Transverse colon (tissue), 4 donors: ENCODE measurements around the gene VPS11. TPM values are rescaled to one million over a fixed set of nuclear protein-coding genes. Genes with fewer than 3 reads are reported as not detected.
"Not testable (repeated sequence)": the region's sequence is repeated elsewhere in the genome, so short reads cannot be mapped to it uniquely, and the experiment has no call there.

ENCODE experiments used
- DNase-seq: peaks from one replicate; pipeline ENCODE4 v3.0.0-alpha.2; 2019
- H3K27ac ChIP-seq, 4 donors: fragments of 200-600 bp; sonication (generic); 2 replicates each; pipeline ENCODE4 v1.5.1; 2016 to 2018; ENCODE audit warnings: inconsistent platforms in 4 of 4
- H3K27me3 ChIP-seq: fragments of 200-600 bp; sonication (generic); 2 replicates; pipeline ENCODE4 v1.5.1; 2017; ENCODE audit warnings: inconsistent platforms
- H3K36me3 ChIP-seq, 4 donors: fragments of 200-600 bp; sonication (generic); 2 replicates each; pipeline ENCODE4 v1.5.1; 2017 to 2019; ENCODE audit warnings: inconsistent platforms in 4 of 4
- H3K4me1 ChIP-seq, 4 donors: fragments of 200-600 bp; sonication (generic); 2 replicates each; pipeline ENCODE4 v1.5.1; 2017 to 2020; ENCODE audit warnings: inconsistent platforms in 4 of 4
- H3K4me3 ChIP-seq, 4 donors: fragments of 200-600 bp; sonication (generic); 1 replicate in 1 of 4; 2 replicates in 3 of 4; pipeline versions ENCODE4 v1.5.1 to v1.6.1; 2017 to 2019; ENCODE audit warnings: inconsistent platforms in 4 of 4
- H3K9me3 ChIP-seq, 2 donors: fragments of 200-600 bp; sonication (generic); 2 replicates each; pipeline ENCODE4 v1.5.1; 2017 to 2019; ENCODE audit warnings: inconsistent platforms in 2 of 2
- CTCF ChIP-seq, 5 experiments: fragments of 200-600 bp in 3 of 5; fragments of 450-650 bp in 2 of 5; sonication (generic) in 3 of 5; IDR thresholded peaks; 1 replicate in 2 of 5; 2 replicates in 3 of 5; pipeline ENCODE4 v1.5.1; 2016 to 2017; ENCODE audit warnings: antibody characterized with exemption in 5 of 5, inconsistent platforms in 3 of 5, mild to moderate bottlenecking in 2 of 5, moderate library complexity in 1 of 5
- EP300 ChIP-seq: sonication (generic); formaldehyde crosslinking; IDR thresholded peaks from one replicate; pipeline ENCODE4 v1.6.1; 2017; ENCODE audit warnings: antibody characterized with exemption, low read depth
- POLR2A ChIP-seq: fragments of 450-650 bp; IDR thresholded peaks from one replicate; pipeline ENCODE4 v1.6.1; 2016; ENCODE audit warnings: antibody characterized with exemption, mild to moderate bottlenecking, moderate library complexity
- POLR2AphosphoS5 ChIP-seq, 3 donors: sonication (generic); formaldehyde crosslinking; IDR thresholded peaks; one replicate each; pipeline ENCODE4 v1.6.1; 2016; ENCODE audit warnings: antibody characterized with exemption in 3 of 3
- WGBS, 2 donors: methylation state at CpG; one replicate each; pipeline ENCODE4 v1.1.5; 2018; ENCODE audit warnings: low coverage in 1 of 2; 5-methylcytosine and 5-hydroxymethylcytosine counted together
- in situ Hi-C, 4 donors: fragments of 200-750 bp; cut with MboI; loops; one replicate each; pipeline versions ENCODE4 v1.15.0 to v1.15.1; 2017; ENCODE audit warnings: low sequenced_read_pairs in 3 of 4, low pct_ligation_motif_present in 1 of 4, low pct_unique_long_range_greater_than_20kb in 1 of 4
- intact Hi-C: fragments of 100-400 bp; cut with DNase I; formaldehyde crosslinking; loops from one replicate; pipeline ENCODE4 v1.15.1; 2023; ENCODE audit warnings: low total_unique reads
- total RNA-seq, 4 donors: library from RNA; depleted of rRNA; stranded (reverse); fragments of >200 nt; gene quantifications; one replicate each; pipeline ENCODE4 v1.1.0, GENCODE V29; 2016

VPS11 gene
- total RNA-seq, 4 donors from 2014 or later = 19.8 to 122 (median 31.2) TPM

DNA sequence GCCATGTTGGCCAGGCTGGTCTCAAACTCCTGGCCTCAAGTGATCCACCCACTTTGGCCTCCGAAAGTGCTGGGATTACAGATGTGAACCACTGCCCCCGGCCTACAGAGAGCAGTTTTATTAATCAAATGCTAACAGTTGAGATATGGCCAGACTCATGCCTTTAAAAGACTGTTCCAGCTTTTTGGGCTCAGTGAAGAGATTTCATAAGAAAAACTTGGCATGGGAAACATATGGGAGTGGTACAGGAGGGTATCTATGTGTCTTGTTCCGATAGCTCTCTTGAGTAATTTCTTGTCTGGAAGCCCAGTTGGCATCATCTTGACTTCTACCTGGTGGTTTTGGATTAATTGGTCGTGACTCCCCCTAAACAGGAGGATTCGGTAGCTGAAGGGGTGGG is 28.7 kb upstream of the VPS11 start:
- H3K4me1 ChIP-seq = no peaks in the 10 kb centered on the region
- no peaks in the 10 kb centered on the region for H3K36me3 ChIP-seq
- H3K27me3 ChIP-seq = no peaks in the 10 kb centered on the region
- WGBS, 2 donors = 93% methylated on average over 5 of the region's 5 CpGs; no CpG with 5 or more reads in 1 of the 2 donors
- intact Hi-C loops = no loop called here
- no peak overlapping the region for H3K27ac ChIP-seq
- in situ Hi-C loops = no loop called here
- H3K9me3 ChIP-seq = no peaks in the 10 kb centered on the region
- TF ChIP-seq POLR2A = no peak
- no peak for TF ChIP-seq POLR2AphosphoS5 (IDR thresholded peaks at IDR 0.05)
- TF ChIP-seq CTCF (IDR thresholded peaks at IDR 0.05) = no peak
- TF ChIP-seq EP300 = no peak
- no peak for DNase-seq
- no peak overlapping the region for H3K4me3 ChIP-seq

DNA sequence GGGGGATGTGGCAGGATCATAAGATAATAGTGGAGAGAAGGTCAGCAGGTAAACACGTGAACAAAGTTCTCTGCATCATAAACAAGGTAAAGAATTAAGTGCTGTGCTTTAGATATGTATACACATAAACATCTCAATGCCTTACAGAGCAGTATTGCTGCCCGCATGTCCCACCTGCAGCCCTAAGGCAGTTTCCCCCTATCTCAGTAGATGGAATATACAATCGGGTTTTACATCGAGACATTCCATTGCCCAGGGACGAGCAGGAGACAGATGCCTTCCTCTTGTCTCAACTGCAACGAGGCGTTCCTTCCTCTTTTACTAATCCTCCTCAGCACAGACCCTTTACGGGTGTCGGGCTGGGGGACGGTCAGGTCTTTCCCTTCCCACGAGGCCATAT is 28.1 kb upstream of the VPS11 start:
- H3K36me3 ChIP-seq, H3K27me3 ChIP-seq, H3K4me3 ChIP-seq, H3K4me1 ChIP-seq, H3K9me3 ChIP-seq, H3K27ac ChIP-seq, DNase-seq, intact Hi-C loops, in situ Hi-C loops: not testable (repeated sequence)
- 42% methylated on average over 11 of the region's 11 CpGs; no CpG with 5 or more reads in 1 of the 2 donors for WGBS, 2 donors

DNA sequence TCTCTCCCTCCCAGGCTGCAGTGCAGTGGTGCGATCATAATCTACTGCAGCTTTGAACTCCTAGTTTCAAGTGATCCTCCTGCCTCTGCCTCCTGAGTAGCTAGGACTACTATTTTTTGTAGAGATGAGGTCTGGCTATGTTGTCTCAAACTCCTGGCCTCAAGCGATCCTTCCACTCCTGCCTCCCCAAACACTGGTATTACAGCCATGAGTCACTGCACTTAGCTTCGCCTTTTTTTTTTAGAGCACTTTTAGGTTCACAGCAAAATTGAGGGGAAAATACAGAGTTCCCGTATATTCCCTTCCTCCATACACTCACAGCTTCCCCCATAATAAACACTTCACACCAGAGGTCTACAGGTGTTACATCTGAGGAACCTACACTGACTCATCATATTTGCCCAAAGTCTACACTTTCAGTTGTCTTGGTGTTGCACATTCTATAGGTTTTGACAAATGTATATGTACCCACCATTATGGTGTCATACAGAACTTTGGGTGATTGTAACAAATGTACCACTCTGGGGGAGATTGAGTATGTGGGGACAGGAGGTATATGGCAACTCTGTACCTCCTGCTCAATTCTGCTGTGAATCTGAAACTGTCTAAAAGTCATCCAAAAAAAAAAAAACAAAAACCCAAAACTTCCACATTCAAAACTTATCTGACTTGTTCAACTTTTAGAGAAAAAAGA is 25.6 kb upstream of the VPS11 start:
- H3K9me3 ChIP-seq = no peaks in the 10 kb centered on the region
- no peak overlapping the region for H3K27ac ChIP-seq
- no peaks in the 10 kb centered on the region for H3K4me1 ChIP-seq
- no peak overlapping the region for H3K4me3 ChIP-seq
- DNase-seq = no peak
- no peak for TF ChIP-seq POLR2AphosphoS5 (IDR thresholded peaks at IDR 0.05)
- TF ChIP-seq POLR2A = no peak
- TF ChIP-seq CTCF (IDR thresholded peaks at IDR 0.05) = no peak
- TF ChIP-seq EP300 = no peak
- in situ Hi-C loops (no loop called here), intact Hi-C loops (no loop called here)
- H3K36me3 ChIP-seq = peaks cover 0 to 13% (median 4%) of the 10 kb centered on the region in 4 donors
- no peaks in the 10 kb centered on the region for H3K27me3 ChIP-seq
- WGBS, 2 donors = 75 to 81% methylated on average over 1 to 4 of the region's 4 CpGs

DNA sequence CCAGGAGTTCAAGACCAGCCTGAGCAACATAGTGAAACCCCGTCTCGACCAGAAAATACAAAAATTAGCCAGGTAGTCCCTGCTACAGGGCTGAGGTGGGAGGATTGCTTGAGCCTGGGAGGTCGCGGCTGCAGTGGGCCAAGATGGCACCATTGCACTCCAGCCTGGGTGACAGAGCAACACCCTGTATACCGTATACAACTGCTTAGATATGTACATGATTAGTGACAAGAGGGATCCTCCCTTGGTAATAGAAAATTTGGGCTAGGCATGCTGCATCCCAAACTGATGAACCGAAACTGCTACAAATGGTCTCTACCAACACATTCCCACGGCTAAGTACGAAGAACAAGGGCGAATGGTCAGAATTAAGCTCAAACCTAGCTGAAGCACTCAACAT is 24.7 kb upstream of the VPS11 start:
- no peaks in the 10 kb centered on the region for H3K27me3 ChIP-seq
- H3K9me3 ChIP-seq = no peaks in the 10 kb centered on the region
- no peaks in the 10 kb centered on the region for H3K4me1 ChIP-seq
- H3K36me3 ChIP-seq = peaks cover 0 to 23% (median 9%) of the 10 kb centered on the region in 4 donors
- no peak overlapping the region for H3K4me3 ChIP-seq
- H3K27ac ChIP-seq = no peak overlapping the region
- 94% methylated on average over 9 of the region's 9 CpGs; no CpG with 5 or more reads in 1 of the 2 donors for WGBS, 2 donors
- DNase-seq = no peak
- intact Hi-C loops (no loop called here), in situ Hi-C loops (no loop called here)
- TF ChIP-seq POLR2A (no peak), POLR2AphosphoS5 (IDR thresholded peaks at IDR 0.05) (no peak), CTCF (IDR thresholded peaks at IDR 0.05) (no peak), EP300 (no peak)

- H3K27ac ChIP-seq = no peak overlapping the region
- WGBS, 2 donors = 68 to 78% methylated on average over 4 to 6 of the region's 6 CpGs
- H3K27me3 ChIP-seq = no peaks in the 10 kb centered on the region
- peaks cover 0 to 41% (median 15%) of the 10 kb centered on the region in 4 donors for H3K36me3 ChIP-seq
- intact Hi-C loops (no loop called here), in situ Hi-C loops (no loop called here)
- no peak for TF ChIP-seq POLR2A
- no peak for TF ChIP-seq POLR2AphosphoS5 (IDR thresholded peaks at IDR 0.05)
- TF ChIP-seq EP300 = no peak
- no peak for TF ChIP-seq CTCF (IDR thresholded peaks at IDR 0.05)
- DNase-seq = no peak
- no peaks in the 10 kb centered on the region for H3K4me1 ChIP-seq
- no peak overlapping the region for H3K4me3 ChIP-seq
- no peaks in the 10 kb centered on the region for H3K9me3 ChIP-seq
These were observed 22.9 kb upstream of the VPS11 start for GRCh38 chr11:119044708-119045107.
